Stimulated activated CD4-positive, alpha-beta T cell treated with anti-CD3 and anti-CD28 coated beads, Interleukin-4, amount 100 ng/mL, for 1 hour (primary cell): ENCODE results near the gene THNSL1.
"Not testable (repeated sequence)": the region's sequence is repeated elsewhere in the genome, so short reads cannot be mapped to it uniquely, and the experiment has no call there.

Experiments
- DNase-seq: peaks from one replicate; pipeline ENCODE4 v3.0.0-alpha.2; 2020

THNSL1 gene

DNA sequence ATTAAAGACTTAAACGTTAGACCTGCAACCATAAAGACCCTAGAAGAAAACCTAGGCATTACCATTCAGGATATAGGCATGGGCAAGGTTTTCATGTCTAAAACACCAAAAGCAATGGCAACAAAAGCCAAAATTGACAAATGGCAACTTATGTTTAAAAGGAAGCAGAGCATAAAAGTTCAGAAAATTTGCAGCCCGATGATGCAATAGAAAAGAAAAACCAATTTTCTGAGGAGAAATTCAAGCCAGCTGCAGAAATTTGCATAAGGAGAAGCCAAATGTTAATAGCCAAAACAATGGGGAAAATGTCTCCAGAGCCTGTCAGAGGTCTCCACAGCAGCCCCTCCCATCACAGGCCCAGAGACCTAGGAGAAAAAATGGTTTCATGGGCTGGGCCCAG lies 4.8 kb upstream of the THNSL1 start:
- DNase-seq, result not testable (repeated sequence)

DNA sequence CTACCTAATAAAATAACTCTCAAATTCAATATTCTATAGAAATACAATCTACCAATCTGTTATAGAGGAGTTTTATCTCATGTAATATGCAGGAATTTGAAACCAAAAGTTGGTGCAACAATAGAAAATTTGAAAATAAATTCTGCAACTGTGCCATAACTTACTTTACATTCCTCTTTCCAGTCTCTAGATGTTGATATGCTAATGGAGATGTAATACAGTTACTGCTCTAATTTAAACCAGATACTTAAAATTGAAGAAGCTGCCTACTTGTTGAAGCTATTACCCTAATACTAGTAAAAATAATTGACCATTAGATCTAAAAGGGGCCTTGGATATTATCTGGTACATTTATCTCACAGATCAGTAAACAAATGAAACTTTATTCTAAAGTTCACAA lies 1.8 kb upstream of the THNSL1 start:
- no peak for DNase-seq

DNA sequence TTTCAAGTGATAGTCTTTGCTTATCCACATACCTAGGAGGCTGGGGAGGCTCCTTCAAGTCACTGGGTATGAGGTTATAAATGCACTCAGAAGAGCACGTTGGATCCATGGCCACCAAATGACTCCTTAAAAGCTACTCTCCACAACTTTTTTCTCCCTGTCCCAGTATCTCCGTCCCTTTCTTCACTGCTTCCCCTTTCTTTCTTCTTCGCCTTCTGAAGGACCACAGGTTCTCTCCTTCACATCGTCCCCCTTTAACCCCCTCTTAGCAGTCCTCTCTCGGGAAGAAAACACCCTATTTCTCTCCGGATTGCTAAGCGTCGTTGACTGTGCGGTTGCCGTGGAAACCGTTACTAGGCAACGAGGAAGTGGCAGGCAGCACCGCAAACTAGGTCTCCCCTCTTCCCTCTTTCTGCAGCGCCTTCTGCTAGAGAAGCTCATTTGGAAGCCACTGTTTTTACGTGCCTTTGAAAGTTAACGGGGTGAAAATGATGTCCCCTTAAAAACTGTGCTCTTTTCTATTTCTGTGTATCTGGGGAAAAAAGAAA lies 510 bp upstream of the THNSL1 start, which contains the start of gene ENKUR:
Gene ENKUR, minus strand, starts transcription at position 331 of the 548 bp plus-strand sequence. Its CDS starts 222 bp downstream, at position 109.
- peak; percentile 92 for DNase-seq

DNA sequence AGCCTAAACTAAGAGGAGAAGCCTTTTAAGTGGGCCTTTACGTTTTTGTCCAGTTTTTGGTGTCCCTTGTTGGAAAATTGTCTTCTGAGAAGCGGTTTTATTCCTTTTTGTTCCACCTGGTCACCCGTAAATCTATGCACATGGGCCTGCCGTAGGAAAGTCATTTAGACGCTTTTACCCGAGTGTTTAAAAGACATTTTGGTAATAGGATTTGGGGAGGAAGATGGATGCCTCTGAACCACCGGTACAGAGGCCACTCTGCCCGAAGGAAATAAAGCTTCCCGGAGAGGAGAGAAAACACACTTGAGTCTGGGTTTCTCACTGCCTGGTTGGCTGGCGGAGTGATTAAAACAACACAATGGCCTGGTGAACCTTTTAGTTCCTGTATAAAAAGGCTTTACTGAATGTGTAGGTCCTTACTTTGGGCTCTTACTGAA lies 760 bp downstream of the THNSL1 start:
- peak; percentile 10 for DNase-seq

DNA sequence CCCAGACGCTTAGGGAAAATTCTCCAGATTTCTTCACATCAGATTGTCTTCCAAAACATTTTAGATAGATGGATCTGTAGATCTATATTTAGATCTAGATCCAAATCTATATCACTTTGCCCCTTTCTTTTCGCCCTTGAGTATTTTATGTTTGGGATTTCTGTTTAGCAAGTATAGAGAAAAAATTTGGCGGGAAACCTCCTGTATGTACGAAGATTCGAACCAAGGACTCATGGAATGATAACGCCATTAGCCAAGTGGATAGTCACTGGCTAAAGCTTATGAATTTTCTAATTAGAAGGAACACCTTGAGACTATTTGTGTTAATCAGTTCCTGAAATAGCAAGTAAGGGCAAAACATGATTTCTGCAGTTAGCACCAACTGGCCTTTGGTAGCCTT lies 1.2 kb downstream of the THNSL1 start:
- no peak for DNase-seq

DNA sequence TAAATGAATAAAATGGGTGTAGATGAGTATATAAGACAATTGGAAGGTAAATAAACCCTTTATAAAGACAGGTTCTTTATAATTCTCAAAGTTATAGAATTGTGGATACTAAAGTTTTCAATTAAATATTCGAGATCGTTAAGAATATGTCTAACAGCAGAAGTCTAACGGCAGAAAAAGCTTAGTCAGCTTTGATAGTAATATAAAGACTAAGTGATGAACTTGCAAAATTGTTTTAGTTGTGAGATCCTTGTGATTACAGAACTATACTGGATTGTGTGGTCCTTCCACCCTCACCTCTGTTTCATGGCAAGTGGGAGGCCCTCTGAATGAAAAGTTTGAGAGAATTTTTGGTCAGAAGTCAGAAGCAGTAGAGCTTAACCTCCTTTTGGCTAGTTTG lies 2.3 kb downstream of the THNSL1 start:
- no peak for DNase-seq

DNA sequence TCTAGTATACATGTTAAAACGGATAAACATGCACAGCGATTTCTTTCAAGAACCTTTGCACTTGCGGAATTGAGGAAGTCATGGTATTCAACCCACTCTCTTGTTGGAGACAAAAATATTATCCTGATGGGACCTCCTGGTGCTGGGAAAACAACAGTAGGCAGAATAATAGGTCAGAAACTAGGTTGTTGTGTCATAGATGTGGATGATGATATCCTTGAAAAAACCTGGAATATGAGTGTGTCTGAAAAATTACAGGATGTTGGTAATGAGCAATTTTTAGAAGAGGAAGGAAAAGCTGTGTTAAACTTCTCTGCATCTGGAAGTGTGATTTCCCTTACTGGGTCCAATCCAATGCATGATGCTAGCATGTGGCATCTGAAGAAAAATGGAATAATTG lies 6.9 kb downstream of the THNSL1 start:
- DNase-seq, result no peak

DNA sequence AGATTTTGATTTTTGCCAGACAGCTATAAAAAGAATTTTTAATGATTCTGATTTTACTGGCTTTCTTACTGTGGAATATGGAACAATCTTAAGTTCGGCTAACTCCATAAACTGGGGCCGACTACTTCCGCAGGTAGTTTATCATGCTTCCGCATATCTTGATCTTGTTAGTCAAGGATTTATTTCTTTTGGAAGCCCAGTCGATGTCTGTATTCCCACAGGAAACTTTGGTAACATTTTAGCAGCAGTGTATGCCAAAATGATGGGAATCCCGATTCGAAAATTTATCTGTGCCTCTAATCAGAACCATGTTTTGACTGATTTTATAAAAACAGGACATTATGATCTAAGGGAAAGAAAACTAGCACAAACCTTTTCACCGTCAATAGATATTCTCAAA lies 8.1 kb downstream of the THNSL1 start:
- no peak for DNase-seq

DNA sequence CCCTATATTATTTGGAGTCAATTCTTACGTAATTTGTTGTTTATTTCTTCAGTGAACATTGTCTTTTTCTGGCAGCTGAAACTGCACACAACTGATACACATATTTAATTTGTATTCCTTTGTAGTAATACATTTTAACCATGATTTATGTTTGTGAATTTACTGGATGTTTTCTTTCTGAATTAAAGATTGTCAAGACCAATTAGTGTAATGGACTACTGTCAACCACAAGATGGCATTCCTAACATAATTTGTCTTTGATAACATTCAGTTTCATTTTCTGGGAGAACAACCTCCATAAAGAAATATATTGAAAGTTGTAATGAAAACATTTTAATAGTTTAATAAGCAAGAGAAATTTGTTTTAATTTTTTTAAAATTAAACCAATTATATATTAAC lies 10.1 kb downstream of the THNSL1 start:
- no peak for DNase-seq

DNA sequence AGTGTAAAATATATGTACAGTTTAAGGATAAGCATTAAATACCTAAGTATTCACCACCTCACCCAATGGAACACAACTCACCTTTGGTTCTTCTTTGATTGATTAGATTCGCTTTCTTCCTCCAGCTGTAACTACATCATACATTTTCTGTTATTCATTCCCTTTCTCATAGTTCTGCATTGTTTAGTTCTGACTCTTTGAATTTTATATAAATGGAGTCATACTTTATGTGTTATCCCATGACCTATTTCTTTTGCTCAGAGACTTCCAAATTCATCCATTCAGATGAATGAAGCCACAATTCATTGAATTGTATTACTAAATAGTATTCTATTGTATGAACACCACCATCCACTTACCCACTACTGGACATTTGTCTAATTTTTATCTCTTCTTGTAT lies 12.3 kb downstream of the THNSL1 start:
- no peak for DNase-seq

DNA sequence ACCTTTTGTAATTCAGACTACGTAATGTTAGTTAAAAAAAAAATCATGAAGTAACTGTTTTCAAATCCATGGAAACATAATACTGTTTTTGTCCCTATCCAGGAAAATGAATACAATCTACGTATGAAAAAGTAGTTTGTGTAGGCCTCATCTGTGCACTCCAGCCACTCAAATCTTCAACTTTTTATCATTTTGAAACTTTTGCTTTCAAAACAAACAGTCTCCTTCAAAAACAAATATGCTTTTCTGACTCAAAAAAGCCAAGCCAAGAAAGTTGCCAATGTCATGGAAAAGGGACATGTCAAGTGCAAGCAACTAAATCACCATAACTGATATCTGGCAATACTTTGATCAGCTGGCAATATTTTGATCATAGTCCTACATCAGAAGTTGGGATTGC lies 13.1 kb downstream of the THNSL1 start:
- DNase-seq, result no peak

DNA sequence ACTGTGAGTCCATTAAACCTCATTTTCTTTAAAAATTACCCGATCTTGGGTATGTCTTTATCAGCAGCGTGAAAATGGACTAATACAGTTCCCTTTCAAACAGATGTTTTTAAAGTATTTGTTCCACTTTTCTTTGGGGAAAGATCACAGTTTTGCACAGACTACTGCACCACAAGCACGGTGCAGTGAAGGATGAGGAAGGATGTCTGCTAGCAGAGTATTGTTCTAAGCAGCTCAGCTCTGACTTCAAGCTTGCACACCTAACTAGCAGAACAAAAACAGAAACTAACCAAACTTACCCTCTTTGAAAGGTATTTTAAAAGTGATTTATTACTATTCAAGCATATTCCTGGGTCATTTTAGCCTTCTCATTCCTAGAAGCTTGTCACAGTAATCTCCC lies 20.0 kb downstream of the THNSL1 start:
- DNase-seq, result no peak

DNA sequence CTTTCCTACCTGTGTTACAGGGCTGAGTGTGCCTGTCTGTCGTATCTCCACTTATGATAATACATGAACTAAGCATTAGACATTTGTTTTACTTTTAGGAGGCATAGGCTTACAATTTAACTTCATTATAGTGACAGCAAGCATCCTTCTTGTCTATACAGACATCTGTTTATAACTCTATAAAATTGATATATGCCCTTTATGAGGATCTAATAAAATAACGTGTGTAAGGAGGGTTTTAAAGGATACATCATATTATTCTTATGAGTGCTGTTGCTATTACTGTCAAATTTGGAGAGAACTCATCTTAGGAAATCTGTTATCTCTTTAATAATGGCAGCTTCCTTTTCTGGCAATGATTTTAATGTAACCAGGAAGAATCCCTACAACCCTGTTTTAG lies 21.9 kb downstream of the THNSL1 start:
- DNase-seq, result no peak

DNA sequence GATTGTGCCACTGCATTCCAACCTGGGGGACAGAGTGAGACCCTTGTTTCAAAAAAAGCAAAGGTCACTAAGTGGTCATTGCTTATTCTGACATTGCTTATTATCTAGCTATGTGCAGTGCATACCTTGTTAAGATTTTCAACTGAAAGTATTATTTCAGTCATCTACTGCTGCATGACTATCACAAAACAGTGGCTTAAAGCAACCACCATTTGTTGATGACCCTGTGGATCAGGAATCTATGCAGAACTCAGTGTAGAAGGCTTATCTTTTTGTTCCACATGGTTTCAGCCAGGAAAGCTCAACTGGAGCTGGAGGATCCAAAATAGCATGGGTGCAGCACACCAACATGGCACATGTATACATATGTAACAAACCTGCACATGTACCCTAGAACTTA lies 23.1 kb downstream of the THNSL1 start:
- no peak for DNase-seq

DNA sequence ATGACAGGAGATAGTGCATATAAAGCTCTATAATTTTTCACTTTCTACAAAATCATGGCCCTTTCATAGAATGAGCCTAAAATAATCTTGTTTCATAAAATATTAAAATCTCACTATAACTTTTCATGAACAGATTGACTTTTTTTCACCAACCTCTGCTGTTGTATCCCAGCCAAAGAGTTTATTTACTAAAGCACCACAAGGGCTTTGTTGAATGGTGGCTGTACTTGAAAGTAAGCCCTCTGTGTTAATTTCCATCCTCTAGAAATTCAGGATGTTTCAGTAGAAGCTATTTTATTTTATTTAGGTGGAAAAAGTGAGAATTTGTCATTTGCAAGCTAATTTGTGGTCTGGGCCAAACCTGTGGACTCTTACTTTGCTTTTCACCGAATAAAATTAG lies 30.2 kb downstream of the THNSL1 start:
- DNase-seq, result no peak

DNA sequence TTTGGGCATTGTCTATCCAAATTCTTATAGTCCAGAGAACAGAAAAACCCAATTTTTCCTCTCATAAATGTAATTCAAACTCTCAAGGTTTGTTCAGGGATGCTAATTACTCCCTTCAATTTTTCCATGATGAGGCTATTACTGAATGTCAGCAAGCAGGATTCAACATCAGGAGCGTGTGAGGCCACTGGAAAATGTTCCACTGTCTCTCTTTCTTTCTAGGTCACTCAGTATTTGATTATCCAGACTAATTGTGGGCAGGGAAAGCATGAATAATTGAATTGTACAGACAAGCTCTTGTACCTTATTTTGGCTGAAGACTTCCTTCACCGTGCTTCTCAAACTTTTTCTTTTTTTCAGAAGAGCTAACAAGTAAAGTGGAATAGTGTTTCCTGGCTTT lies 30.7 kb downstream of the THNSL1 start:
- no peak for DNase-seq

DNA sequence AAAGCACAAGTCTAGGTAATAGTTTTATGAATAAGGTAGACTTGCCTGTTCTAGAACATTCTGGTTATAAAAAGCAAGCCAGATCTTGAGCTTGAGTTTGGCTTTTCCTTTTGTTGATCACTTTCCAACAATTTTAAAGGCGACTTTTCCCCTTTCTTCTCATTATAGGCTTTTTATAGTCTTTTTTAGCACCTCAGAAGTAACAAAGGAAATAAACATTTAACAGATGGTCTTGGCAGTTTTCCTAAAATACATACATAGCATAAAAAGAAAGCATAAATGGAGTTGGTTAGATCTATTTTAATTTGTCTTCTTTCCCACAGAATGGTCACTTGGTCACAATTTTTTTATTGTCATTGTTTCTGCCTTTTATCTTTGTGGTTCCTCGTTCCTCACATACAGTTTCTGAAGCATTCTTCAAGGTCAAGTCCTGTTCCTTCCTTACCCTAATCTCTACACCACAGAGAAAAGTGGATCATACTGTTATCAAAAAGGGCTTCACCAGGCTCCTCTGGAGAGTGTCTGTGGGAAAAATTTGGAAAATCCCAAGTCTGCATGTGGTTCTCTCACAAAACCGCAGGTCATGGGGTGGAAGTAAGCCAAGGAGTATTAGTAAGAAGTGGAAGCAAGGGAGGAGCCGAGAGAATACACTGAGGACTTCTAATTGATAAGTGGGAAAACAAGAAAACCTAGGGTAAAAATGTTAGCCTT lies 31.3 kb downstream of the THNSL1 start:
- DNase-seq, result no peak

DNA sequence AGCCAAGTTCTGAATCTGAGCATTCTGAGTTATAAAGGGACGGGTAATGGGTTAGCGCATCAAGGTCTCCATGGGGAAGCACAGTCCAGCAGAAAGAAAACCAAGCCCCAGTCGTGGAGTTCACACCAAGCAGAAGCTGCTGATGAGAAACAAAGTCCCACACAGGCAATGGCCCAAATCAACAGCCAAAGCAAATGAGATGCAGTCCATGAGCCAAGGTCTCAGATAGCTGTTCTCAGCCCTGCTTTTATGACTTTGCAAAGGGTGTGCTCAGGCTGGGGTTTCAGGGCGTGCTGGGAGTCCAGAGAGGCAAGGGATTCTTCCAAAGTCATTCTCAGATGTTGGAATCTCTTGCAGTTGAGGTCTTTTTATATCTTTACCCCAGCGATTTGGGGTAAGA lies 32.0 kb downstream of the THNSL1 start:
- no peak for DNase-seq

DNA sequence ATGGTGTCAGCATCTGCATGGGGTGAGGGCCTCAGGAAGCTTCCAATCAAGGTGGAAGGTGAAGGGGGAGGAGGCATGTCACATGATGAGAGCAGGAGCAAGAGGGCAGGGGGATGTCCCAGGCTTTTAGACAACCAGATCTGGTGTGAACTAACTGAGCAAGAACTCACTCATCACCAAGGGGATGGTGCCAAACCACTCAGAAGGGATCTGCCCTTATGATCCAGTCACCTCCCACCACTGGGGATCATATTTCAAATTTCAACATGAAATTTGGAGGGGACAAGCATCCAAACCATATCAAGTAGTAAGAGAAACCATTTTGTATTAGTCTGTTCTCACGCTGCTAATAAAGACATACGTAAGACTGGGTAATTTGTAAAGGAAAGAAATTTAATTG lies 33.6 kb downstream of the THNSL1 start:
- DNase-seq, result no peak

DNA sequence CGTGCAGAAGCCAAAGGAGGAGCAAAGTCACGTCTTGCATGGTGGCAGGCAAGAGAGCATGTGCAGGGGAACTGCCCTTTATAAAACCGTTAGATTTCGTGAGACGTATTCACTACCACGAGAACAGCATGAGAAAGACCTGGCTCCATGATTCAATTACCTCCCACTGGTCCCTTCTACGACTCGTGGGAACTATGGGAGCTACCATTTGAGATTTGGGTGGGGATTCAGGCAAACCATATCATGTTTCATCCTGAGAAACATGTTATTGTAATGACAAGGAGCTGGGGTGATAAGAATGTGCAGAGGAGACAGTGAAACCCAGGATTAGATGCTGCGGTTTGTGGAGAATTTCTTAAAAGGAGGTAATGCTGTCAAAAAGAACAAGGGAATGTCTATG lies 34.0 kb downstream of the THNSL1 start:
- DNase-seq, result no peak

DNA sequence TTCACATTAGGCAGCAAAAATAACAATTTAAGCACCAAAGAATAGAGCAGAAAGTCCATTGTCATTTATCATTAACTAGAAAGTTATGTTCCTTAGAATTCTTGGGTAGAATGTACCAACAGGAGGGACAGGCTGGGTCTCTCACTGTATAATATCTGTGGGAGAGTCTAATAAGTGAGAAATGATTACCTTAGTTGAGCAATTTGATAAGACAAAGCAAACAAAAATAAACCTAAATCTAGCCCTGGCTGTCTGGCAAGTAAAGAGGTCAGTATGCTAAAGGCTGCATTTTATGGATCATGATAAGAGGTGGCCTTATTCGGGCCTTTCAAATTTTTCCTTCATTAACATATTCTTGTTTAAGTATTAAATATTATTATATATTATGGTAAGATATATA lies 35.6 kb downstream of the THNSL1 start:
- DNase-seq, result no peak

DNA sequence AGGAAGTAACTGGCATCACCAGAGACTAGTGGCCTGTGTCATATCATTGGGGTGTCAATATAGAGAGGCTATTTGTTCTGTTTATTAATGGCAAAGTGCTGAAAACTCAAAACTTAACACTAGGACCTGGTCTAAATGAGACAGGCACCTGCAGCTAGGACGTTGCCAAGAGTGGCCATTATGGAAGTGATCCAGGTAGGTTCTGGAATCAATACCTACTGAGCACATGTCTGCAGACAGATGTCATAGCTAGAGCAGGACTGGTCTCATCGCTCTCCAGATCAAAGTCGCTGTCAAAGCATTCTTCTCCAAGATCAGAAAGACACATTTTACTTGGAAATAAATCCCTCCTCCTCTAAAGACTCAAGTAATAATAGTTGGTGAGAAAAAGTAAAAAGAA lies 40.3 kb downstream of the THNSL1 start:
- no peak for DNase-seq

DNA sequence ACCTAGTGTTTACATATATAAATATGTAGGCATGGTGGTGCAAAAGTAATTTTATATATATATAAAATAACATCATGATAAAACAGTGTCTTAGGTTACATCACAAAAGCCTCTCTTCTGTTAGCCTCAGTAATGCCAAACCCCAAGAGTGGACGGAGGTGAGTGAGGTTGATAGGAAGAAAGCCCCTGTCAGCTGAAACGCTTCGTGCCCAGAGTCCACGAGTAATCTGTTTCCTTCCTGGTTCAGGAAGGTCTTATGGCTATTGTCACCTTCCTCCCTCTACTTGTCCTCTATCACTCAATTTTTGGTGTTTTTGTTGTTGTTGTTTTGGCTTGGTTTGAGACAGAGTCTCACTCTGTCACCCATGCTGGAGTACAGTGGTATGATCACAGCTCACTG lies 41.5 kb downstream of the THNSL1 start:
- DNase-seq, result no peak

DNA sequence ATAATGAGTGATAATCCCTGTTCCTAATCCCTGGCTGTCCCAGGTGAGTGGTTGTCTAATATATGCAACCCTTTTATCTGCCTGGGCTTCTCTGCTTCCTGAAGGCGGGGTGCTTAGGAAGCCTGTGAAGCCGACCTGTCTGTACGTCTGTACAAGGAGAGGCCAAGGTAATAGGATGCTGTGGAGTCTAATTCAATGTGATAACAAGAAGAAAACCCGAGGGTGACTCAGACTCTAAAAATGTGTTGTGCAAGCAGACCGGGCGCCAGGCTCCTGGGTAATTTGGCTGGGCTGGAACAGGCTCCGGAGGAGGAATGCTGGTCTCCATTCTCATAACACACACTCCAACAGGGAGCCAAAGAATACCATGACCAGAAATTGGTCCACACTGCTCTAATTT lies 43.6 kb downstream of the THNSL1 start:
- no peak for DNase-seq

DNA sequence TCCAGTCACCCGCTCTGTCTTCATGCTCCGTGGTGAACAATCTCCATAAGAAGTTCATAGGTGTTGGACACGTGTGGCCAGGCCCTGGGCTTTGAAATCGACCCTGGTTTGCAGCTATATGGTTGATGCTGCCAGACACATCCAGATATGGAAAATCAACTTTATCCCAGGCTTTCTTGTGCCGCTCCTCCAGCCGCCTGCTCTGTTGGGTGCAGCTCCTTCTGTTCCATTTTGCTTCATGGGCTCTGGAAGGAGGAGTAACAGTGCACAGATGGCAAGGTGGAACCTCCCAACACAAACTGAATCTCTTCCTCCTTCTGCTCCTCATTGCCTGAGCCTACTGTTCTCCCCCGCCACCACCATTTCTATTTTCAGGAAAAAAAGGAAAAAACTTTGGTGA lies 44.7 kb downstream of the THNSL1 start:
- DNase-seq, result no peak
